ENCODE data around the gene SDCBP2. TPM values are rescaled to one million over a fixed set of nuclear protein-coding genes. Genes with fewer than 3 reads are reported as not detected.

Gene SDCBP2
- total and polyA plus RNA-seq, 12 donors = 0.43 to 7.6 (median 2.9) TPM

GRCh38 chr20:1315804-1316203, 13.1 kb downstream of the SDCBP2 start:
- intact Hi-C loops (cut with DNase I) = no loop called here
- no peak for DNase-seq
- Histone ChIP-seq H3K9me3 (replicated peaks in 1 of 3) (no peaks in the 10 kb centered on the region), H3K27ac (no peak overlapping the region), H3K27me3 (no peaks in the 10 kb centered on the region), H3K4me3 (no peak overlapping the region), H3K4me1 (replicated peaks in 1 of 2) (peaks cover 0 to 8% of the 10 kb centered on the region in 2 donors), H3K36me3 (replicated peaks in 1 of 2) (no peaks in the 10 kb centered on the region)
- WGBS, 4 donors = 68 to 86% (median 80%) methylated on average over 5 of the region's 5 CpGs
- TF ChIP-seq POLR2A (IDR thresholded peaks at IDR 0.05) = no peak
- no peak for TF ChIP-seq CTCF (IDR thresholded peaks at IDR 0.05)

GRCh38 chr20:1313236-1313964, 15.5 kb downstream of the SDCBP2 start:
- peak; percentile 65 to 87 (median 76) for DNase-seq
- no peaks in the 10 kb centered on the region for H3K27me3 ChIP-seq
- H3K9me3 ChIP-seq (replicated peaks in 1 of 3) = no peaks in the 10 kb centered on the region
- H3K36me3 ChIP-seq (replicated peaks in 1 of 2) = no peaks in the 10 kb centered on the region
- H3K4me3 ChIP-seq = no peak overlapping the region
- no peak overlapping the region for H3K27ac ChIP-seq
- WGBS, 4 donors = 0 to 20% (median 16%) methylated on average over 7 to 38 of the region's 38 CpGs
- intact Hi-C loops (cut with DNase I) = loop anchor here (2.0 to 5.0 kb wide), 3 partner anchors 84 to 129 kb away; no protein-coding TSS in a partner anchor
- peaks cover 0 to 8% of the 10 kb centered on the region in 2 donors for H3K4me1 ChIP-seq (replicated peaks in 1 of 2)
- TF ChIP-seq POLR2A (IDR thresholded peaks at IDR 0.05) (no peak), CTCF (IDR thresholded peaks at IDR 0.05) (peak; percentile 94 to 100 (median 97))

GRCh38 chr20:1312904-1313235, 16.1 kb downstream of the SDCBP2 start:
- H3K36me3 ChIP-seq (replicated peaks in 1 of 2) = no peaks in the 10 kb centered on the region
- no peak overlapping the region for H3K27ac ChIP-seq
- TF ChIP-seq POLR2A (IDR thresholded peaks at IDR 0.05) = no peak
- no peak for TF ChIP-seq CTCF (IDR thresholded peaks at IDR 0.05)
- no peak for DNase-seq
- H3K9me3 ChIP-seq (replicated peaks in 1 of 3) = no peaks in the 10 kb centered on the region
- H3K4me1 ChIP-seq (replicated peaks in 1 of 2) = peaks cover 0 to 8% of the 10 kb centered on the region in 2 donors
- H3K4me3 ChIP-seq = no peak overlapping the region
- intact Hi-C loops (cut with DNase I) = loop anchor here (2.0 to 5.0 kb wide), 3 partner anchors 84 to 129 kb away; no protein-coding TSS in a partner anchor
- 40 to 93% (median 74%) methylated on average over 4 to 16 of the region's 16 CpGs for WGBS, 4 donors
- H3K27me3 ChIP-seq = no peaks in the 10 kb centered on the region

GRCh38 chr20:1312308-1312707, 16.6 kb downstream of the SDCBP2 start:
- Histone ChIP-seq H3K36me3 (replicated peaks in 1 of 2) (no peaks in the 10 kb centered on the region), H3K4me1 (replicated peaks in 1 of 2) (peaks cover 0 to 8% of the 10 kb centered on the region in 2 donors), H3K27ac (no peak overlapping the region), H3K4me3 (no peak overlapping the region), H3K27me3 (no peaks in the 10 kb centered on the region), H3K9me3 (replicated peaks in 1 of 3) (no peaks in the 10 kb centered on the region)
- DNase-seq = no peak
- TF ChIP-seq CTCF (IDR thresholded peaks at IDR 0.05) (no peak), POLR2A (IDR thresholded peaks at IDR 0.05) (no peak)
- intact Hi-C loops (cut with DNase I) = loop anchor here (2.0 to 5.0 kb wide), 3 partner anchors 85 to 130 kb away; no protein-coding TSS in a partner anchor
- 81 to 96% (median 92%) methylated on average over 9 to 20 of the region's 20 CpGs for WGBS, 4 donors
